H1 (cell line): ENCODE data around the gene FBXO46. TPM values are rescaled to one million over a fixed set of nuclear protein-coding genes. Genes with fewer than 3 reads are reported as not detected.

Experiments
- CTCF ChIA-PET: fragments of 300-600 bp; sonication (Branson Sonifier 250); formaldehyde crosslinking; loops from one replicate; lab custom pipeline; 2021; ENCODE audit not compliant: partially characterized antibody; lab: Charles Lee
- POLR2A ChIA-PET: fragments of 300-600 bp; sonication (Branson Sonifier 250); formaldehyde crosslinking; loops from one replicate; lab custom pipeline; 2021; ENCODE audit warnings: inconsistent platforms; ENCODE audit not compliant: partially characterized antibody; lab: Charles Lee
- DNase-seq, 2 experiments: peaks; one replicate each; pipeline versions ENCODE4 v3.0.0 to v3.0.0-alpha.2; 2010 to 2022; ENCODE audit warnings: low spot score in 2 of 2, low read depth in 1 of 2, mixed read lengths in 1 of 2
- FAIRE-seq: peaks from 2 replicates; lab custom pipeline; 2011; peaks lifted over from hg19 to GRCh38; lab: Jason Lieb, UNC
- H2AFZ ChIP-seq: 2 replicates; pipeline ENCODE4 v1.8.1; 2012; ENCODE audit warnings: low read length, inconsistent platforms
- H2AK5ac ChIP-seq: 2 replicates; pipeline ENCODE4 v1.6.1; 2013; ENCODE audit warnings: low read depth, low read length
- H2BK120ac ChIP-seq: replicated peaks from 2 replicates; pipeline ENCODE3; 2013; ENCODE audit warnings: low read depth, low read length, inconsistent platforms
- H2BK12ac ChIP-seq: 2 replicates; pipeline ENCODE4 v1.6.1; 2013; ENCODE audit warnings: low read depth, low read length
- H2BK15ac ChIP-seq: 2 replicates; pipeline ENCODE4 v1.6.1; 2013; ENCODE audit warnings: low read length
- H2BK20ac ChIP-seq: 2 replicates; pipeline ENCODE4 v1.6.1; 2013; ENCODE audit warnings: low read length
- H2BK5ac ChIP-seq: 2 replicates; pipeline ENCODE4 v1.6.1; 2013; ENCODE audit warnings: low read depth, low read length
- H3K14ac ChIP-seq: 2 replicates; pipeline ENCODE4 v1.6.1; 2013; ENCODE audit warnings: inconsistent platforms; ENCODE audit not compliant: insufficient read length
- H3K18ac ChIP-seq: 2 replicates; pipeline ENCODE4 v1.6.1; 2013; ENCODE audit warnings: low read length; ENCODE audit errors: extremely low read depth
- H3K23ac ChIP-seq: 2 replicates; pipeline ENCODE4 v1.6.1; 2013; ENCODE audit warnings: inconsistent platforms; ENCODE audit not compliant: insufficient read length
- H3K23me2 ChIP-seq: 2 replicates; pipeline ENCODE4 v1.6.1; 2013; ENCODE audit warnings: low read depth, low read length
- H3K27ac ChIP-seq: 2 replicates; pipeline ENCODE4 v1.6.1; 2011; ENCODE audit warnings: low read depth, low read length, inconsistent platforms
- H3K27me3 ChIP-seq, 4 experiments: replicated peaks in 1 of 4; 1 replicate in 1 of 4; 2 replicates in 3 of 4; pipeline versions ENCODE4 v1.6.1 to v1.8.1; 2011 to 2013; ENCODE audit warnings: low read length in 3 of 4, mild to moderate bottlenecking in 3 of 4, inconsistent platforms in 2 of 4, mixed read lengths in 2 of 4, moderate library complexity in 1 of 4; ENCODE audit not compliant: control insufficient read depth in 3 of 4, insufficient read depth in 3 of 4; ENCODE audit errors: extremely low read depth in 1 of 4
- H3K36me3 ChIP-seq, 4 experiments: 2 replicates each; pipeline versions ENCODE4 v1.6.1 to v1.8.1; 2011 to 2013; ENCODE audit warnings: mild to moderate bottlenecking in 4 of 4, low read length in 3 of 4, moderate library complexity in 2 of 4, control low read depth in 1 of 4, inconsistent platforms in 1 of 4; ENCODE audit not compliant: insufficient read depth in 4 of 4, control insufficient read depth in 2 of 4
- H3K4ac ChIP-seq: replicated peaks from 2 replicates; pipeline ENCODE3; 2013; ENCODE audit warnings: low read length, low read depth, mixed read lengths, inconsistent platforms; ENCODE audit not compliant: insufficient read length
- H3K4me1 ChIP-seq, 4 experiments: replicated peaks in 1 of 4; 1 replicate in 1 of 4; 2 replicates in 3 of 4; pipeline versions ENCODE4 v1.6.1 to v1.8.1; 2011 to 2013; ENCODE audit warnings: low read length in 3 of 4, inconsistent platforms in 2 of 4, mixed read lengths in 1 of 4; ENCODE audit not compliant: insufficient read depth in 4 of 4, control insufficient read depth in 3 of 4
- H3K4me2 ChIP-seq, 2 experiments: 2 replicates each; pipeline versions ENCODE4 v1.6.1 to v1.8.1; 2011 to 2013; ENCODE audit warnings: low read depth in 2 of 2, low read length in 2 of 2, control low read depth in 1 of 2, inconsistent platforms in 1 of 2, mild to moderate bottlenecking in 1 of 2; ENCODE audit not compliant: insufficient read depth in 1 of 2
- H3K4me3 ChIP-seq, 4 experiments: fragments of 200-600, 300-600 bp in 1 of 4; sonication (generic), shearing (Covaris generic), sonication (Bioruptor Twin) in 1 of 4; 2 replicates each; pipeline versions ENCODE4 v1.5.1 to v1.8.1; 2011 to 2016; ENCODE audit warnings: low read length in 4 of 4, low read depth in 3 of 4, control low read depth in 2 of 4, inconsistent platforms in 2 of 4, mild to moderate bottlenecking in 2 of 4, mixed read lengths in 1 of 4, moderate library complexity in 1 of 4; ENCODE audit not compliant: insufficient read depth in 2 of 4; ENCODE audit errors: extremely low read depth in 1 of 4
- H3K56ac ChIP-seq: replicated peaks from 2 replicates; pipeline ENCODE3; 2013; ENCODE audit warnings: low read depth, mild to moderate bottlenecking, mixed read lengths, low read length, inconsistent platforms; ENCODE audit not compliant: insufficient read length
- H3K79me1 ChIP-seq: 2 replicates; pipeline ENCODE4 v1.6.1; 2013; ENCODE audit warnings: low read depth, low read length, control low read depth
- H3K79me2 ChIP-seq, 2 experiments: 2 replicates each; pipeline versions ENCODE4 v1.6.1 to v1.8.1; 2012 to 2013; ENCODE audit warnings: low read length in 2 of 2, mild to moderate bottlenecking in 2 of 2, inconsistent platforms in 1 of 2; ENCODE audit not compliant: insufficient read depth in 2 of 2, control insufficient read depth in 1 of 2
- H3K9ac ChIP-seq, 4 experiments: replicated peaks in 1 of 4; 1 replicate in 1 of 4; 2 replicates in 3 of 4; pipeline versions ENCODE4 v1.6.1 to v1.8.1; 2011 to 2013; ENCODE audit warnings: low read depth in 3 of 4, low read length in 3 of 4, control low read depth in 2 of 4, mild to moderate bottlenecking in 2 of 4, moderate library complexity in 2 of 4, inconsistent platforms in 1 of 4; ENCODE audit errors: extremely low read depth in 1 of 4
- H3K9me3 ChIP-seq, 2 experiments: 2 replicates each; pipeline versions ENCODE4 v1.6.1 to v1.8.1; 2012 to 2013; ENCODE audit warnings: mild to moderate bottlenecking in 2 of 2, moderate library complexity in 2 of 2, control low read depth in 1 of 2, inconsistent platforms in 1 of 2, low read depth in 1 of 2, low read length in 1 of 2, mixed read lengths in 1 of 2; ENCODE audit not compliant: insufficient read depth in 2 of 2
- H4K20me1 ChIP-seq, 2 experiments: replicated peaks in 1 of 2; 2 replicates each; pipeline versions ENCODE3 to v1.8.1; 2011 to 2013; ENCODE audit warnings: inconsistent platforms in 2 of 2, low read length in 2 of 2, mild to moderate bottlenecking in 1 of 2; ENCODE audit not compliant: insufficient read depth in 2 of 2, control insufficient read depth in 1 of 2
- H4K5ac ChIP-seq: 2 replicates; pipeline ENCODE4 v1.6.1; 2013; ENCODE audit warnings: low read length, low read depth, mixed read lengths, inconsistent platforms; ENCODE audit not compliant: insufficient read length
- H4K8ac ChIP-seq: 2 replicates; pipeline ENCODE4 v1.8.0; 2013; ENCODE audit warnings: mild to moderate bottlenecking, moderate library complexity, low read length, inconsistent platforms; ENCODE audit not compliant: insufficient read depth; ENCODE audit errors: extremely low read depth
- H4K91ac ChIP-seq: replicated peaks from 2 replicates; pipeline ENCODE3; 2013; ENCODE audit warnings: low read length, mixed read lengths, inconsistent platforms; ENCODE audit not compliant: insufficient read length
- GABPA ChIP-seq: IDR thresholded peaks from 2 replicates; pipeline ENCODE4 v1.6.1; 2011; ENCODE audit warnings: mild to moderate bottlenecking, low read length, moderate library complexity, borderline replicate concordance; ENCODE audit not compliant: insufficient read depth
- HDAC2 ChIP-seq, 2 experiments: fragments of 300-600 bp in 1 of 2; sonication (generic) in 1 of 2; IDR thresholded peaks; 2 replicates each; pipeline ENCODE4 v1.6.1; 2011 to 2012; ENCODE audit warnings: low read depth in 2 of 2, low read length in 2 of 2, mild to moderate bottlenecking in 2 of 2, moderate library complexity in 2 of 2, borderline replicate concordance in 1 of 2, inconsistent platforms in 1 of 2
- JUN ChIP-seq: IDR thresholded peaks from 2 replicates; pipeline ENCODE4 v1.6.1; 2011; ENCODE audit warnings: low read depth, mild to moderate bottlenecking, improper control_type of control experiment, low read length
- KDM1A ChIP-seq: fragments of 200-600, 300-600 bp; sonication (generic); IDR thresholded peaks from 2 replicates; pipeline ENCODE4 v1.7.1; 2016; ENCODE audit warnings: mild to moderate bottlenecking, low read length, borderline replicate concordance
- KDM5A ChIP-seq: fragments of 200-600 bp; IDR thresholded peaks from 2 replicates; pipeline ENCODE4 v1.7.1; 2012; ENCODE audit warnings: mild to moderate bottlenecking, low read length, inconsistent platforms, mixed read lengths
- RFX5 ChIP-seq: IDR thresholded peaks from 2 replicates; pipeline ENCODE4 v1.6.1; 2011; ENCODE audit warnings: low read depth, low read length, improper control_type of control experiment, borderline replicate concordance
- SUZ12 ChIP-seq: fragments of 200-600 bp; sonication (generic); IDR thresholded peaks from 2 replicates; pipeline ENCODE4 v1.6.1; 2012; ENCODE audit warnings: mild to moderate bottlenecking, inconsistent platforms, low read length, moderate library complexity, mixed read lengths
- ZNF274 ChIP-seq: IDR thresholded peaks from 2 replicates; pipeline ENCODE4 v1.7.0; 2012; ENCODE audit warnings: low read length, borderline replicate concordance; ENCODE audit errors: extremely low read depth
- WGBS, 2 experiments: shearing (Covaris generic) in 1 of 2; methylation state at CpG; one replicate each; pipeline versions ENCODE4 v1.1.6 to v1.1.7; 2013 to 2015; ENCODE audit warnings: low lambda C conversion rate in 2 of 2, mixed read lengths in 2 of 2, inconsistent platforms in 1 of 2, low coverage in 1 of 2, missing lambda C conversion rate in 1 of 2; ENCODE audit not compliant: insufficient replicate concordance in 2 of 2, insufficient coverage in 1 of 2, insufficient read length in 1 of 2; ENCODE audit errors: extremely low coverage in 1 of 2, missing lambda C conversion rate in 1 of 2; 5-methylcytosine and 5-hydroxymethylcytosine counted together
- polyA plus RNA-seq, 7 experiments: library from polyadenylated mRNA; depleted of rRNA in 3 of 7; stranded (reverse) in 5 of 7; unstranded in 2 of 7; fragments of >200 nt in 5 of 7; fragments of 200-250 nt in 2 of 7; gene quantifications; 1 replicate in 5 of 7; 2 replicates in 1 of 7; 4 replicates in 1 of 7; pipeline versions ENCODE4 v1.2.1 to v1.2.3, GENCODE V29; 2011 to 2013; ENCODE audit warnings: missing spikeins in 2 of 7, mixed read lengths in 2 of 7
- total RNA-seq: library from RNA; stranded (reverse); fragmentation: NEBNext Ultra II Directional; extraction: Animal tissue kit (Norgen Biotek cat#: 25700); gene quantifications from 2 replicates; pipeline ENCODE4 v1.2.1, GENCODE V29; 2021
- TF ChIP-seq, protein P1 (sequence below): IDR thresholded peaks from 2 replicates; pipeline ENCODE4 v1.6.1; 2012; ENCODE audit warnings: inconsistent platforms

FBXO46 gene
- total and polyA plus RNA-seq, 2 of the 8 experiments (the other 6 are each of a cell fraction or from before 2014, with no cell fraction given) = 11.2 to 38.9 TPM

DNA sequence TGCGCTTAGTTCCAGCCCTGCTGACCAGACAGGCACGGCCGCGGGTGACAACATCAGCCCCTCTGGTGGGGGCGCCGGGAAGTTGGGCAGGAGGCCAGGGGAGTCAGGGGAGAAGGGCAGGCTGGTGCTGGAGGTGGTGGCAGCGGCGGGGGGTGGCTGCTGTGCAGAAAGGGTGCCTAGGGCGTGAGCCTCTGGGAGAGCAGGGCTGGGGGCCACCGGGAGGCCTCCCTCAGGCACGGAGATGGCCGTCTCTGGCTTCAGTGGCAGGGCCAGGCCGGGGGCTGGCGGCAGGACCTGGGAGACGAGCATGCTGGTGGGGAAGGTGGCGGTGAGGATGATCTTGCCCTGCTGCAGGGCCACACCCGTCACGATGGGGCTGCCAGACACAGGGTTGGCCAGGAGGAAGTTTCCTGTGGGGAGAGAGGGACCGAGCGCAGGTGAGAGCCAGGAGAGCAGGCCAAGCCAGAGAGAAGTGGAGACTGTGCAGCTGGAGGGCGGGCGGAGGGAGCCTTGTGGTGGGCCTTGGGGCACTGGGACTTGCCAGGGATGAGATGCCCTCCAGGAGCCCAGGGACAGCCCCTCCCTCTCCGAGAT lies 35.1 kb upstream of the FBXO46 start:
- no peak overlapping the region; a peak in 1 of 8 replicates for H3K4me3 ChIP-seq
- no peak for TF ChIP-seq RFX5
- TF ChIP-seq KDM5A = no peak
- TF ChIP-seq KDM1A = no peak
- no peak for TF ChIP-seq ZNF274
- no peak for TF ChIP-seq SUZ12
- no peak for TF ChIP-seq HDAC2 (IDR thresholded peaks at IDR 0.05; ENCODE audit: borderline replicate concordance in 1 of 2, low read depth in 2 of 2, low read length in 2 of 2)
- TF ChIP-seq, protein P1, sequence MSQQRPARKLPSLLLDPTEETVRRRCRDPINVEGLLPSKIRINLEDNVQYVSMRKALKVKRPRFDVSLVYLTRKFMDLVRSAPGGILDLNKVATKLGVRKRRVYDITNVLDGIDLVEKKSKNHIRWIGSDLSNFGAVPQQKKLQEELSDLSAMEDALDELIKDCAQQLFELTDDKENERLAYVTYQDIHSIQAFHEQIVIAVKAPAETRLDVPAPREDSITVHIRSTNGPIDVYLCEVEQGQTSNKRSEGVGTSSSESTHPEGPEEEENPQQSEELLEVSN = no peak
- TF ChIP-seq GABPA = no peak
- no peak for TF ChIP-seq JUN

More for the DNA sequence above, 35.1 kb upstream of the FBXO46 start:
- peaks cover 0 to 2% (median 0%) of the 10 kb centered on the region in 4 experiments; a peak in 1 of 7 replicates for H3K27me3 ChIP-seq
- peak overlapping the region; percentile 61; the same call in 1 of the 2 replicates for H2BK15ac ChIP-seq
- no peak overlapping the region for H3K56ac ChIP-seq
- peaks cover 21% of the 10 kb centered on the region for H3K23me2 ChIP-seq
- H3K27ac ChIP-seq = no peak overlapping the region
- H2BK12ac ChIP-seq = peak overlapping the region; percentile 84; the same call in 1 of the 2 replicates
- H3K79me2 ChIP-seq = no peaks in the 10 kb centered on the region
- no peaks in the 10 kb centered on the region for H3K36me3 ChIP-seq
- H3K9ac ChIP-seq = no peak overlapping the region
- CTCF ChIA-PET = interaction anchor here (1.0 to 2.4 kb wide), 4 partner anchors 9 to 13 kb away, joined by 3 to 16 read pairs (median 11); no protein-coding TSS in a partner anchor
- peak overlapping the region; percentile 34 for H4K91ac ChIP-seq
- no peak overlapping the region for H3K18ac ChIP-seq
- H2BK20ac ChIP-seq = no peak overlapping the region
- peak overlapping the region; percentile 71; the same call in 1 of the 2 replicates for H4K8ac ChIP-seq
- H2BK5ac ChIP-seq = peak overlapping the region; percentile 80
- H2AFZ ChIP-seq = no peak overlapping the region
- H2AK5ac ChIP-seq = peak overlapping the region; percentile 60; the same call in 1 of the 2 replicates
- H2BK120ac ChIP-seq = no peak overlapping the region
- DNase-seq (no peak), FAIRE-seq (no peak)
- no peak overlapping the region; a peak in 1 of 4 replicates for H3K4me2 ChIP-seq
- POLR2A ChIA-PET = interaction anchor here (0.5 to 16.2 kb wide), 8 partner anchors 12 to 147 kb away, joined by 3 to 284 read pairs (median 60); partner anchors contain the start of genes FBXO46, MEIOSIN and RSPH6A
- H3K14ac ChIP-seq = no peak overlapping the region
- no peak overlapping the region for H3K23ac ChIP-seq
- H4K5ac ChIP-seq = no peak overlapping the region
- H3K4ac ChIP-seq = no peak overlapping the region
- H4K20me1 ChIP-seq = peaks cover 0 to 3% of the 10 kb centered on the region in 2 experiments
- WGBS, 2 experiments = 81% methylated on average over 20 of the region's 23 CpGs; no CpG with 5 or more reads in 1 of the 2 experiments
- no peaks in the 10 kb centered on the region for H3K79me1 ChIP-seq
- H3K4me1 ChIP-seq = peaks cover 7 to 37% (median 29%) of the 10 kb centered on the region in 4 experiments
- no peaks in the 10 kb centered on the region for H3K9me3 ChIP-seq
